Spinal cord (tissue), 4 donors: ENCODE measurements around the gene ST8SIA2. TPM values are rescaled to one million over a fixed set of nuclear protein-coding genes. Genes with fewer than 3 reads are reported as not detected.

Experiments
- polyA plus RNA-seq, 2 donors: library from polyadenylated mRNA; unstranded; fragments of 120-200 nt; gene quantifications; one replicate each; pipeline ENCODE4 v1.2.1, GENCODE V29; 2013; ENCODE audit not compliant: insufficient read length in 2 of 2
- small RNA-seq: library from RNA; depleted of rRNA; stranded (forward); fragments of <200 nt; gene quantifications from one replicate; pipeline ENCODE3, GENCODE V24; 2014; ENCODE audit warnings: low replicate concordance
- total RNA-seq, 2 donors: library from RNA; depleted of rRNA in 1 of 2; stranded (reverse); fragments of 120-200 nt in 1 of 2; fragments of >200 nt in 1 of 2; gene quantifications; one replicate each; pipeline versions ENCODE4 v1.2.3 to v1.2.4, GENCODE V29; 2013 to 2014

ST8SIA2 gene
- total and polyA plus RNA-seq, 4 donors, result 8.5 to 26.7 (median 16.5) TPM

Small RNA genes lying within 50 kb of the gene (small RNA-seq; reads per million reads assigned to genes)
- gene RF01233, result not detected
